ENCODE measurements around the gene CADPS2.

DNA sequence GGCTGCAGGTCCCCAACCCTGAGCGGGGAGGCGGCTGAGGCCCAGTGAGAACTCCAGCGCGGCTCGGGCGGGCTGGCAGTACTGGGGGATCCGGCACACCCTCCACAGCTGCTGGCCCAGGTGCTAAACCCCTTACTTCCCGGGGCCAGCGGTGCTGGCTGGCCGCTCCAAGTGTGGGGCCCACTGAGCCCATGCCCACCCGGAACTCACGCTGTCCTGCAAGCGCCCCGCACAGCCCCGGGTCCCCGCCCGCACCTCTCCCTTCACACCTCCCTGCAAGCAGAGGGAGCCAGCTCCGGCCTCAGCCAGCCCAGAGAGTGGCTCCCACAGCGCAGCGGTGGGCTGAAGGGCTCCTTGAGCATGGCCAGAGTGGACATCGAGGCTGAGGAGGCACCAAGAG lies 212.3 kb downstream of the CADPS2 start:
- TF ChIP-seq POLR2A (IDR thresholded peaks at IDR 0.05): no peak
- TF ChIP-seq, protein P1, sequence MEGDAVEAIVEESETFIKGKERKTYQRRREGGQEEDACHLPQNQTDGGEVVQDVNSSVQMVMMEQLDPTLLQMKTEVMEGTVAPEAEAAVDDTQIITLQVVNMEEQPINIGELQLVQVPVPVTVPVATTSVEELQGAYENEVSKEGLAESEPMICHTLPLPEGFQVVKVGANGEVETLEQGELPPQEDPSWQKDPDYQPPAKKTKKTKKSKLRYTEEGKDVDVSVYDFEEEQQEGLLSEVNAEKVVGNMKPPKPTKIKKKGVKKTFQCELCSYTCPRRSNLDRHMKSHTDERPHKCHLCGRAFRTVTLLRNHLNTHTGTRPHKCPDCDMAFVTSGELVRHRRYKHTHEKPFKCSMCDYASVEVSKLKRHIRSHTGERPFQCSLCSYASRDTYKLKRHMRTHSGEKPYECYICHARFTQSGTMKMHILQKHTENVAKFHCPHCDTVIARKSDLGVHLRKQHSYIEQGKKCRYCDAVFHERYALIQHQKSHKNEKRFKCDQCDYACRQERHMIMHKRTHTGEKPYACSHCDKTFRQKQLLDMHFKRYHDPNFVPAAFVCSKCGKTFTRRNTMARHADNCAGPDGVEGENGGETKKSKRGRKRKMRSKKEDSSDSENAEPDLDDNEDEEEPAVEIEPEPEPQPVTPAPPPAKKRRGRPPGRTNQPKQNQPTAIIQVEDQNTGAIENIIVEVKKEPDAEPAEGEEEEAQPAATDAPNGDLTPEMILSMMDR (IDR thresholded peaks at IDR 0.05): no peak

All from right lobe of liver (tissue), 4 donors.